ENCODE results near the gene MAP2.

MAP2 gene

DNA sequence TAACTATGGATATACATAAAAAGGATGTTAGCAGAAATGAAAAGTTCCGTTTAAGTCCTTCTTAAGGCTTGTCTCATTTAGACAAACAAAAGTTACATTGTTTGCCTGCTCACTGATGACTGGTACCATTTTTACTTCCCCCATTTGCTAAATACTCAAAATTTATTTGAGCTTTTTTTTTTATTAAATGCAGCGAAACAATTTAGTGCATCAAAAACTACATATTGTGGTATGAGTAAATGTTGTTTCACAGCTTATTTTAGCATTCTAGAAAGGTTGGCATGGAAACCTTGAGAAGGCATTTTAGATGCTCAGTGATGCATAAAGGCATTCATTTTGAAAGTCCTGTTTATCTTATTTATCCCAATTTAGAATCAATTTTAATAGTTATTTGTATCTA lies 100.0 kb downstream of the MAP2 start:
- CTCF ChIA-PET = no interaction called here
- no peak for DNase-seq (ENCODE audit: extremely low spot score)
- POLR2A ChIA-PET = no interaction called here
- TF ChIP-seq ARNT (IDR thresholded peaks at IDR 0.05) (no peak), FOXK2 (IDR thresholded peaks at IDR 0.05) (no peak), NFRKB (IDR thresholded peaks at IDR 0.05) (no peak), BHLHE40 (IDR thresholded peaks at IDR 0.05; ENCODE audit: borderline replicate concordance) (no peak), SP1 (IDR thresholded peaks at IDR 0.05) (no peak), LEF1 (IDR thresholded peaks at IDR 0.05; ENCODE audit: borderline replicate concordance) (no peak), ZNF384 (IDR thresholded peaks at IDR 0.05) (no peak), ELF4 (IDR thresholded peaks at IDR 0.05) (no peak), CTBP1 (IDR thresholded peaks at IDR 0.05; ENCODE audit: borderline replicate concordance) (no peak), FOXA1 (IDR thresholded peaks at IDR 0.05) (no peak), TARDBP (IDR thresholded peaks at IDR 0.05) (no peak), FOXM1 (IDR thresholded peaks at IDR 0.05; ENCODE audit: borderline replicate concordance) (no peak)
- TF ChIP-seq, protein P1, sequence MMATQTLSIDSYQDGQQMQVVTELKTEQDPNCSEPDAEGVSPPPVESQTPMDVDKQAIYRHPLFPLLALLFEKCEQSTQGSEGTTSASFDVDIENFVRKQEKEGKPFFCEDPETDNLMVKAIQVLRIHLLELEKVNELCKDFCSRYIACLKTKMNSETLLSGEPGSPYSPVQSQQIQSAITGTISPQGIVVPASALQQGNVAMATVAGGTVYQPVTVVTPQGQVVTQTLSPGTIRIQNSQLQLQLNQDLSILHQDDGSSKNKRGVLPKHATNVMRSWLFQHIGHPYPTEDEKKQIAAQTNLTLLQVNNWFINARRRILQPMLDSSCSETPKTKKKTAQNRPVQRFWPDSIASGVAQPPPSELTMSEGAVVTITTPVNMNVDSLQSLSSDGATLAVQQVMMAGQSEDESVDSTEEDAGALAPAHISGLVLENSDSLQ (IDR thresholded peaks at IDR 0.05) = no peak

DNA sequence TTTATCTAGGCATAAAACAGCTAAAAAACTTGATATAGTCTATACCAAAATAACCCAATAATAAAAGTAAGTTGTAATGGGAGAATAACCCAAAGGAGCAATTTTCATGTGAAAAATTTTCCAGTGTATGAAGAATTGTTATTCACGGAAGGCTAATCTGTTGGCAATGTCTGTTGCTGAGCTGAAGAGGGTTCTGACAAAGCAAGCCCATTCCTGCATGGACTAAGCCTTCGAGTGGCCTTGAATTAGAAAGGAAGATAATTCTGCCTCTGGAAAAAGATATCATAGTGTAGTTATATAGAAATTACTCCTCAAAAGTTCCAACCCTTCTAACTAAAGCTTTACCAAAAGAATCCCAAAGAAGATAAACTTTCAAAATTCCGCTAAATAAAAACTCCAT lies 101.5 kb downstream of the MAP2 start:
- POLR2A ChIA-PET = no interaction called here
- TF ChIP-seq ARNT (IDR thresholded peaks at IDR 0.05) = no peak
- TF ChIP-seq FOXA1 (IDR thresholded peaks at IDR 0.05) = no peak
- TF ChIP-seq SP1 (IDR thresholded peaks at IDR 0.05) = no peak
- no peak for TF ChIP-seq SUZ12 (IDR thresholded peaks at IDR 0.05)
- TF ChIP-seq, protein P1 (IDR thresholded peaks at IDR 0.05) = no peak
- TF ChIP-seq FOXM1 (IDR thresholded peaks at IDR 0.05; ENCODE audit: borderline replicate concordance) = no peak
- TF ChIP-seq L3MBTL2 (conservative IDR thresholded peaks at IDR 0.05) = no peak
- no peak for TF ChIP-seq FOXK2 (IDR thresholded peaks at IDR 0.05)
- no peak for TF ChIP-seq HDGF (IDR thresholded peaks at IDR 0.05; ENCODE audit: borderline replicate concordance)
- no peak for TF ChIP-seq ZNF384 (IDR thresholded peaks at IDR 0.05)
- no peak for TF ChIP-seq CTBP1 (IDR thresholded peaks at IDR 0.05; ENCODE audit: borderline replicate concordance)
- TF ChIP-seq NFRKB (IDR thresholded peaks at IDR 0.05) = no peak
- TF ChIP-seq ELF4 (IDR thresholded peaks at IDR 0.05) = no peak
- TF ChIP-seq LEF1 (IDR thresholded peaks at IDR 0.05; ENCODE audit: borderline replicate concordance) = no peak
- no peak for TF ChIP-seq BHLHE40 (IDR thresholded peaks at IDR 0.05; ENCODE audit: borderline replicate concordance)
- no peak for TF ChIP-seq TARDBP (IDR thresholded peaks at IDR 0.05)
- DNase-seq (ENCODE audit: extremely low spot score) = no peak
- CTCF ChIA-PET = interaction anchor here (1.0 kb wide), 1 partner anchor 100 kb away, joined by 3 read pairs; no protein-coding TSS in a partner anchor

DNA sequence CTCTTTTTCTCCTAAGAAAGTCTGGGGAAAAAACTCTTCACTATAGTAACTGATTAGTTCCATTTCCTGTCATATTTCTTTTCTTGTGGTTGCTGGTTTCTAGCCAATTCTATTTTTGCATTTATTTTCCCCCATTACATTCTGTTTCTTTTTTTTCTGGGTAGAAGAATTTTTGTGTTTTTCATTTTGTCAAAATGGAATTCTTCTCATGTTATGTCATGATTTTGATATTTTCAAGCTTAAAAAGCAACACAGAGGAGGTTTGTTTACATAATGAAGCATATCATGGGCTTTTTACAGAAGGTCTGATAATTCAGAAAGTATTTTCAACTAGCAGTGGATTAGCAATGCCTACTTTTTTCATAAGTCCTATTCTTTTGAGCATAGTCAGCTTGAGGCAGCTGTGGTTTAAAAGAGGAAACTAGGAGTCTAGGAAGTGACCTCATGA lies 102.0 kb downstream of the MAP2 start:
- POLR2A ChIA-PET = no interaction called here
- DNase-seq (ENCODE audit: extremely low spot score) = no peak
- TF ChIP-seq SUZ12 (IDR thresholded peaks at IDR 0.05) = no peak
- TF ChIP-seq HDGF (IDR thresholded peaks at IDR 0.05; ENCODE audit: borderline replicate concordance) = no peak
- no peak for TF ChIP-seq SP1 (IDR thresholded peaks at IDR 0.05)
- no peak for TF ChIP-seq NFRKB (IDR thresholded peaks at IDR 0.05)
- no peak for TF ChIP-seq FOXK2 (IDR thresholded peaks at IDR 0.05)
- TF ChIP-seq LEF1 (IDR thresholded peaks at IDR 0.05; ENCODE audit: borderline replicate concordance) = no peak
- TF ChIP-seq FOXA1 (IDR thresholded peaks at IDR 0.05) = no peak
- TF ChIP-seq ZNF384 (IDR thresholded peaks at IDR 0.05) = no peak
- no peak for TF ChIP-seq FOXM1 (IDR thresholded peaks at IDR 0.05; ENCODE audit: borderline replicate concordance)
- TF ChIP-seq CTBP1 (IDR thresholded peaks at IDR 0.05; ENCODE audit: borderline replicate concordance) = no peak
- no peak for TF ChIP-seq BHLHE40 (IDR thresholded peaks at IDR 0.05; ENCODE audit: borderline replicate concordance)
- no peak for TF ChIP-seq ARNT (IDR thresholded peaks at IDR 0.05)
- no peak for TF ChIP-seq ELF4 (IDR thresholded peaks at IDR 0.05)
- TF ChIP-seq, protein P1 (IDR thresholded peaks at IDR 0.05) = no peak
- no peak for TF ChIP-seq TARDBP (IDR thresholded peaks at IDR 0.05)
- no peak for TF ChIP-seq L3MBTL2 (conservative IDR thresholded peaks at IDR 0.05)
- CTCF ChIA-PET = interaction anchor here (1.0 kb wide), 1 partner anchor 100 kb away, joined by 3 read pairs; no protein-coding TSS in a partner anchor

DNA sequence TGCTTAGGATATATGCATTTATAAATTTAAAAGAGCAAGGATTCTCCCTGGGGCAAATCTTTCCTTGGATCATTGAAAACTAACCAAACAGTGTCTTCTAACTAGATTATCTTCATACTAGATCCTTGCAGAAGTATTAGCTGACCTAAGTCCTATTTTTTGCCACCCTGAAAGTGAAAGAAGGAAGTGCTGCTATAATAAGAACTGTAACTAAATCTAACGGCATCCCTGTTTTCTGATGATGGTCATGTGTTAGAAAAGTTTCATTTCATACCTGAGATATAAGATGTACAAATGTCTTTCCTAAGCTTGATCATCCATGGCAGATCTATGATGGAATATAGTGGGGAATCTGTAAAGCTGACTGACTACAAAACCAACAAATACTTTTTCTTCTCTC lies 102.7 kb downstream of the MAP2 start:
- CTCF ChIA-PET = interaction anchor here (1.1 kb wide), 1 partner anchor 102 kb away, joined by 3 read pairs; no protein-coding TSS in a partner anchor

DNA sequence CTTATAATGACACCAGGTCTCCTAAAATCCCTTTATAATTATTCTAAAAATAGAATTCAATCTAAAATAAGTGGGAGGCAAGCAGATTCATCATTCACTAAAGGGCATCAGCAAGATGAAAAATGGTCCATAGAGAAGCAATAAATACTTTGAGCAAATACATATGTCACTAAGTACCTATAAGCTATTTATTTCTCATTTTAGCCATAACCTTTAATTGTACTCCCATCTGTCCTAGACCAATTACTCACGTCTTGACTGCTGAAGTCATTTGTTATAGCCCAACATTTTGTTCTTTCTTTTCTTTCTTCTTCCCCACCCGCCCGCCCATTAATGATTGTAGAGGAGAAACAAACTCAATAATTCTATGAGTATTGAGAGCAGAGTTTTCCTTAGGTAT lies 105.7 kb downstream of the MAP2 start:
- no peak for DNase-seq (ENCODE audit: extremely low spot score)
- ChIA-PET CTCF (no interaction called here), POLR2A (no interaction called here)
- no peak for TF ChIP-seq ZNF384 (IDR thresholded peaks at IDR 0.05)
- no peak for TF ChIP-seq TARDBP (IDR thresholded peaks at IDR 0.05)
- no peak for TF ChIP-seq SP1 (IDR thresholded peaks at IDR 0.05)
- no peak for TF ChIP-seq BHLHE40 (IDR thresholded peaks at IDR 0.05; ENCODE audit: borderline replicate concordance)
- no peak for TF ChIP-seq LEF1 (IDR thresholded peaks at IDR 0.05; ENCODE audit: borderline replicate concordance)
- no peak for TF ChIP-seq NFRKB (IDR thresholded peaks at IDR 0.05)
- TF ChIP-seq FOXM1 (IDR thresholded peaks at IDR 0.05; ENCODE audit: borderline replicate concordance) = no peak
- no peak for TF ChIP-seq FOXA1 (IDR thresholded peaks at IDR 0.05)
- TF ChIP-seq HDGF (IDR thresholded peaks at IDR 0.05; ENCODE audit: borderline replicate concordance) = no peak
- no peak for TF ChIP-seq SUZ12 (IDR thresholded peaks at IDR 0.05)
- TF ChIP-seq ELF4 (IDR thresholded peaks at IDR 0.05) = no peak
- TF ChIP-seq FOXK2 (IDR thresholded peaks at IDR 0.05) = no peak
- TF ChIP-seq, protein P1 (IDR thresholded peaks at IDR 0.05) = no peak
- TF ChIP-seq CTBP1 (IDR thresholded peaks at IDR 0.05; ENCODE audit: borderline replicate concordance) = no peak
- TF ChIP-seq L3MBTL2 (conservative IDR thresholded peaks at IDR 0.05) = no peak
- no peak for TF ChIP-seq ARNT (IDR thresholded peaks at IDR 0.05)

More for the DNA sequence above, 102.7 kb downstream of the MAP2 start:
- no peak for DNase-seq (ENCODE audit: extremely low spot score)
- no peak for TF ChIP-seq ELF4 (IDR thresholded peaks at IDR 0.05)
- TF ChIP-seq FOXK2 (IDR thresholded peaks at IDR 0.05) = no peak
- TF ChIP-seq L3MBTL2 (conservative IDR thresholded peaks at IDR 0.05) = no peak
- no peak for TF ChIP-seq HDGF (IDR thresholded peaks at IDR 0.05; ENCODE audit: borderline replicate concordance)
- no peak for TF ChIP-seq SUZ12 (IDR thresholded peaks at IDR 0.05)
- no peak for TF ChIP-seq TARDBP (IDR thresholded peaks at IDR 0.05)
- no peak for TF ChIP-seq ZNF384 (IDR thresholded peaks at IDR 0.05)
- TF ChIP-seq CTBP1 (IDR thresholded peaks at IDR 0.05; ENCODE audit: borderline replicate concordance) = no peak
- TF ChIP-seq, protein P1 (IDR thresholded peaks at IDR 0.05) = no peak
- no peak for TF ChIP-seq ARNT (IDR thresholded peaks at IDR 0.05)
- no peak for TF ChIP-seq SP1 (IDR thresholded peaks at IDR 0.05)
- TF ChIP-seq FOXM1 (IDR thresholded peaks at IDR 0.05; ENCODE audit: borderline replicate concordance) = no peak
- TF ChIP-seq BHLHE40 (IDR thresholded peaks at IDR 0.05; ENCODE audit: borderline replicate concordance) = no peak
- no peak for TF ChIP-seq LEF1 (IDR thresholded peaks at IDR 0.05; ENCODE audit: borderline replicate concordance)
- TF ChIP-seq FOXA1 (IDR thresholded peaks at IDR 0.05) = no peak
- no peak for TF ChIP-seq NFRKB (IDR thresholded peaks at IDR 0.05)
- POLR2A ChIA-PET = no interaction called here
